Stimulated activated CD8-positive, alpha-beta memory T cell treated with anti-CD3 and anti-CD28 coated beads, Interleukin-15, amount 100 ng/mL, for 24 hours (primary cell): Measurements from ENCODE around the gene TOM1L2.

Experiments
- DNase-seq: peaks from one replicate; pipeline ENCODE4 v3.0.0-alpha.2; 2020; ENCODE audit warnings: low read depth

TOM1L2 gene

DNA sequence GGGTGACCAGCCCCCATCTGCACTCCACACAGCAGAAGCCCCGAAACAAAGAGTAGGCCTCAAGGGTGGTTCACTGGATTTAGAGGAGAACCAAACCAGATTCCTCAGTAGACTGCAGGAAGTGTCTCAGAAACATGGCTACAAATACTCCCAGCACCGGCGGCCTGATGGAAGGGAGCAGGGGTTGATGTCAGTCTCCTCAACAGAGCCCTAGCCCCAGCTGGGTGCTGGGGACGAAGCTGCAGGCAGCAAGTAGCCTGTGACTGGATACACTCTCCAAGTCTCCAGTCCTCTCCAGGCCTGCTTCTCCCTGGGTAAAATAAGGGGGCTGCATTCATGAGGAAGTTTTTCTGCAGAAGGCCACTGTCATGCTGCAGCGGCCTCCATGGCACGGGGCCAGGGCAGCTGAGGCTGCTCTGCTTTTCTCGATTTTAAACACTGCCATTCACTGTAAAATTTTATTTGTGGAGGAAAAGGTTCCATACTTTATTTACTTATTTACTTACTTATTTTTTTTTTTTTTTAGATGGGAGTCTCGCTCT is 98.7 kb downstream of the TOM1L2 start:
- DNase-seq, result no peak

GRCh38 chr17:17872547-17873345 is 99.5 kb downstream of the TOM1L2 start:
- no peak for DNase-seq

GRCh38 chr17:17871913-17872312 is 100.3 kb downstream of the TOM1L2 start:
- DNase-seq, result no peak

GRCh38 chr17:17870247-17870646 is 102.0 kb downstream of the TOM1L2 start:
- DNase-seq, result no peak

- no peak for DNase-seq
Measured at GRCh38 chr17:17868641-17869522, 103.3 kb downstream of the TOM1L2 start.

GRCh38 chr17:17866897-17867296 is 105.3 kb downstream of the TOM1L2 start:
- DNase-seq, result no peak

DNA sequence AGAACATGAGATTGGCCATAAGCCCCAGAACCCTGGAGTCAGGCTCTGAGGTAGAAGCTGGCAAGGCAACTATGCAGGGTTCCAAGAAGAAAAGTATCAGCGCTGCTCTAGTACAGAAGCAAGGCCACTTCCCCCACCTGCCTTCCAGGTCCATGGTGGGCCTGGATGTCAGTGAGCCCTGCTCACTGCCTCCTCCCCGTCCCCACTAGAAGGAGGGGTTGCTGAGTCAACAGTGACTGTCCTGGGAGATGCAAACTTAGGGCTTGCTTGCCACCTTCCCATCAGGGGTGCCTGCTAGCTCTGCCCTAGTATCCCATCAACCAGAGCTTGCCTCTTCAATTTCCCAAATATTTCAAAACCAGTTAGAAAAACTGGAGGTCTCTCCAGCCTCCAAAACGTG is 105.8 kb downstream of the TOM1L2 start:
- no peak for DNase-seq

DNA sequence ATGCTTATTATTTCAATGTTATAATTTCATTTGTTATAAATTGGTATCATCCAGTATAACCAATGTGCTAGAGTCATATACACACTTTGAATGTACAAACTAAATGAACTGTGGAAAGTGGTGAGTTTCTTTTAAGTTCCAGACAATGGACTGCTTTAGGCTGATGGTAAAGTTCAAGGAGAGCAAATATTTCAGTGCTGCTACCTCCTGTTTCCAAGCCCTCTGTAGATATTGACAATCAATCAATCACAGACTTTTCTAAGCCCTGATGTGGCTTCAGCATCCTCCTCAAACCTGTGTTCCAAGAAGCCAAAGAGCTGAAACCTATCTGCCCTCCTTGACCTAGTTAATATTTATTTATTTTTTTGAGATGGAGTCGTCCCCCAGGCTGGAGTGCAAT is 107.2 kb downstream of the TOM1L2 start:
- no peak for DNase-seq

DNA sequence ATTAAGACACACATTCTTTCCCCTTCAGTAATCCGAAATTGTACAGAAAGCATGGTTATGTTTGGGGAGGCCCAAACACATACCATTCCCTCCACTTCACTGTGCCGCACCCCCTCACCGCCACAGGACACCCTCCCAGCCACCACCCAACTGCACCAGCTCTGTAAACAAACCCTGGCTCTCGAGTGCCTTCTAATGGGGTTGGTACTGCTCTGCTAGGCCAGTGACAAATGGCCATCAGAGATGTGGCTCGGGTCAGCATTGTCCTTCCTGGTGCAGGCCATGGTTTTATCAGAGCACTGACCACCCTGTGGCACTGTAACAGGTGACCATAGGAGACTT is 111.5 kb downstream of the TOM1L2 start:
- DNase-seq, result no peak

DNA sequence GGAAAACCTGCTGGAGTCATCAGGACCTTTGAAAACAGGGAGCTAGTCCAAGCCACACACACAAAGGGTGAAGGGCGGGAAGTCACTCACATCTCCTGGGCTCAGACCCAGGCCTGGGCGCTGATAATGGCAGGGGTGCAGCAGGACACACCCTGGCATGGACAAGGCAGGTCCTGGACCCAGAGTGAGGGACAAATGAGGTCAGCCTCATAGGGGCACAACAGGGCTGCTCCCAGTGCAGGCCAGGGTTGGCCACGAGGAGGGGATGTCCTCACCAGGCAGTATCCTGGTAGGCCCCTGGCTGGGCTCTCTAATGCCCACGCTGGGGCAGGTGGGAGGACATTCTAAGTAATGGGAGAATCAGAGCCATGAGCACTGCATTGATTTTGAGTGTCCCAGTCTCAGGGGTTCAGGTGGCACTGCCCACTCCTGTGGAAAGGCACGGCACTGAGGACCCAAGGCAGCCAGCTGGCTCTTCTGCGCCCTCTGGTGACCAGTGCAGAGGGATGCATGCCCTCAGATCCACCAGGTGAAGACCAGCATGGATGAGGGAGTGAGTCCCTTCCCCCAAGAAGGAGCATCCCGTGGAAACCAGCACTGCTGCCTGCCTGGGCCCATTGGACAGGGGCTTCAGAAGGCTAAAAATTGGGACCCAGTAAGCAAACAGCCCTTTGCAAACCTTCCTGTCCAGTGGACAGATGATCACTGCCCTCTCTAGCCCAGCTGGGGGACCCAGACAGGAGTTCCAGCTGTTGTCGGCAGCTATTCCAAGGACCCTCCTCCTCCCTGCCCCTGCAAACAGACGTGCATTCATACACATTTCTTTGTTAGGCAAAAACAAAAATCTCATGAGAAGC is 112.1 kb downstream of the TOM1L2 start:
- DNase-seq, result peak; percentile 37

DNA sequence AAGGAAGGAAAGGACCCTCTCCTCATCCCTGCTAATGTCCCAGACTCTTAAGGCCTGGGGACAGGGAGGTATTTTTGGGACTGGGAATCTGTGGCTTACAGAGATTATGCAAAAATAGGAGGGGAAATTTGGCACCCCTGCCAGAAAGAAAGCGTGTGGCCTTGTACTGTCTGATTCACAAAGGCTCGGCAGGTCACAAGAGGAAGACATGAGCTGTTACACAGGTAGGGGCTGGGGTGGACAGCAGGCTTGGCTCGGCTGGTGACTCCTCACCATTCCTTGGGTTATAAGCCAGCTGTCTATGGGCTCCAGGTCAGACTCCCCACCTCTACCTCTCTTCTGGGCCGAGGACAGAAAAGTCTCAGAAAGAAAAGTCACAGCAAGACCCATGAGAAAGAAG is 114.7 kb downstream of the TOM1L2 start:
- no peak for DNase-seq

GRCh38 chr17:17856386-17856785 is 115.8 kb downstream of the TOM1L2 start:
- no peak for DNase-seq

DNA sequence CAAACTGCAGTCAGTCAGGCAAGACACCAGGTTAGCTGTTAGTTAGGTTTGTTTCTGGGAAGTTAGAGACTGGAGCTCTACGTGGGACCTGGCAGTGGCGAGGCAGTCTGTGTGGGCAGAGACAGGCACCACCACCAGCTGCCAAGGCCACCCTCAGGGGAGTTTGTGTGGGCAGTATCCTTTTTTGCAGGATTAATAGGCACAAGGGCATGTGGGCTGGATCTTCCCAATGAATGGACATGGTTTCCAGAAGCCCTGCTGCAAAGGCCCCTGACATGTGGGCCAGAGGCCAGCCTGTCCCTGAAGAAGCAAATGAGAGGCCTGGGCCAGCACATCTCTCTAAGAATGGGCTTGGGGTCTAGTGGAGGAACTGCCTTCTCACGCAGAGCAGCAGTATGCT is 116.2 kb downstream of the TOM1L2 start:
- DNase-seq, result no peak

GRCh38 chr17:17853811-17854447 is 118.3 kb downstream of the TOM1L2 start:
- DNase-seq, result no peak

DNA sequence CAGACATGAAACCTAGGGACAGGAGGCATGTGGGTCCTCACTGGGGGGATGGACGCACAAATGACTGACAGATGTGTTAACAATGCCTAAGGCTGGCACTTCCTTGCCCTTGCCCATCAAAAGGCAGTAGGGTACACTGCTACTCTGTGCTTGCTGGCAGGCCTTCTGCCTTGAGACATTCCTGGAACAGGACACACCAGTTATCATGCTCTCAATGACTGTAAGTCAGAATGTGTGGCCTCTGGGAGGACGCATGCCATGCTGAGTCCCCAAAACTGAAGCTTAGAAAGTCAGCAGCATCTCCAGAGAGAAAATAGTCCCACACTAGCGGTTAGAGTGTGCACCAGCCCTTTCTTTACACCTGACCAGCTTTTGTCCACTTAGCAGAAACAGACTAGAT is 119.3 kb downstream of the TOM1L2 start:
- no peak for DNase-seq

DNA sequence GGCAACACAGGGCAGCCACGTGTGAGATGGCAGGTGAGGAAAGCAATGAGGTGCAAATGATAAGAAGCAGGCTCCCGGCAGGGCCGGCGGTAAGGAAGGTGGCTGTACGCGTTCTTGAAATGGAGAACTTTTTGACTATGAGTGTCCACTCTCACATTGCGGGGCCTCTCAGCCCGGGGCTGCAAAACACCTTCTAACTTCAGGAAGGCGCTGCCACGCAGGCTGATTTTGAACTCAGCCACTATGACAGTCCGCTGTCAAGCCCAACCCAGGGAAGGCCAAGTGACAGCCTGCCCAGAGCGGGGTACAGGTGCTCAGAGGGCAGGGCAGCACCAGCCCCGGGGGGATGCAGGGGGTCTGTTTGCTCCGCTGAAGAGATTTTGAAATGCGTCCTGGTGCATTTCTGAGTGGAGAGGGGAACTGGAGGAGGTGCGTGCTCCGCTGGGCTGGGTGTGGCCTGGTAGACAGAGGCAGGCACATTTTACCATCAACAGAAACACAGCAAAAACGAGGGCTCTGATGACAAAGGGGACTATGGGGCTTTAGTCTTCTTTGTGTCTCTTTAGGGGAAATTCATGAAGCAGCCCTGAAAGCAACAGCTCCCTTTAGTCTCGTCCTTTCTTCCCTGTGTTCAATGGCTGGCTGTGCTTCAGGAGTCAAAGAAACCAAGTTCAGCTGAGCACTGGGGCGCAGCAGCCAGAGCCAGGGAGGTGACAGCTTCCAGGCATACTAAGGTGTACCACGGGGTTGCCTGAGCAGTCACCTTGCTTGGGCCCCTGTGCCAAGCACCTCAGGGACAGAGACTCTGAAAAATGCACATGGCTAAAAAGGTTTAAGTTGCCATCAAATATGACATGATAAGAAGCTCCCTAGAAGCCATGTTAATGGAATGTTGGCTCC is 120.8 kb downstream of the TOM1L2 start:
- no peak for DNase-seq

- DNase-seq, result no peak
Measured at GRCh38 chr17:17849845-17850373, 122.3 kb downstream of the TOM1L2 start.

- DNase-seq, result peak; percentile 57
Measured at GRCh38 chr17:17849147-17849820, 122.9 kb downstream of the TOM1L2 start.

DNA sequence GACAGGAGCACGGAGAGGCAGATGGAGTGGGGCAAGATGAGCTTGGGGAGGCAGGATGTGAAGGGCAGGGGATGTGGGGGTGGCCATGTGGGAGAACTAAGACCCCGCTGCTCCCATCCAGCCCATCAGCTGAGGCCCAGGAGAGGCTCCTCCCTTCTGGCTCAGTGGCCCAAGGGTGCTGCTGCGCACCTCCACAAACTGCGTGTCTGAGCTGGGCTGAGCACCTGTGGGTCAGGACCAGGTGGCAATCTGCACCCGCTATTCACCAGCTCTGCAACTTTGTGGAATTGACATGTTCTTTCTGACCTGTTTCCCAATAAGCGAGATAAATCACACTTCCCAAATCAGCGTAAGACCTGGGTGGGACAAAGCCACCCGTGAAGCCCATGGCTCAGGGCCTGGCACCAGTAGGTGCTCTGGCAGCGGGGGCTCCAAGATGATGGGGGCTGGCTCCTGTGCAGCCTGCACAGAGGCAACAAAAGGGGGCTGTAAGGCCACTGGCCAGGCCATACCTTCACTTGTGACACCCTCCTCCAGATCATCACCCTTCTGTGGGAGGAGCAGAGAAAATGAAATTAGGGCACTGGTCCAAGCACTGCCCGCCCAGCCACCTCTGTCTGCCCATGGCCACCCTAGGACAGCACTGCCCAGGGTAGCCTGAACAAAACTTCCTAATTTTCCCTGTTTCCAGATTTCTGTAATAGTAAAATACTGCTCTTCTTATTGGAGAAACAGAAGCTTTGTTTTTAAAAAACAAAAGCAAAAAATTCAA is 123.7 kb downstream of the TOM1L2 start:
- no peak for DNase-seq
